Stimulated activated CD4-positive, alpha-beta T cell treated with anti-CD3 and anti-CD28 coated beads, Interleukin-12 subunit alpha, Interleukin-12 subunit beta, amount 100 ng/mL, for 24 hours (primary cell): ENCODE data around the gene MRGPRE.
"Not testable (repeated sequence)": the region's sequence is repeated elsewhere in the genome, so short reads cannot be mapped to it uniquely, and the experiment has no call there.

Experiments used
- DNase-seq, 2 experiments: peaks; one replicate each; pipeline ENCODE4 v3.0.0-alpha.2; 2020; ENCODE audit warnings: low read depth in 2 of 2

The MRGPRE gene, protein sequence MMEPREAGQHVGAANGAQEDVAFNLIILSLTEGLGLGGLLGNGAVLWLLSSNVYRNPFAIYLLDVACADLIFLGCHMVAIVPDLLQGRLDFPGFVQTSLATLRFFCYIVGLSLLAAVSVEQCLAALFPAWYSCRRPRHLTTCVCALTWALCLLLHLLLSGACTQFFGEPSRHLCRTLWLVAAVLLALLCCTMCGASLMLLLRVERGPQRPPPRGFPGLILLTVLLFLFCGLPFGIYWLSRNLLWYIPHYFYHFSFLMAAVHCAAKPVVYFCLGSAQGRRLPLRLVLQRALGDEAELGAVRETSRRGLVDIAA

DNA sequence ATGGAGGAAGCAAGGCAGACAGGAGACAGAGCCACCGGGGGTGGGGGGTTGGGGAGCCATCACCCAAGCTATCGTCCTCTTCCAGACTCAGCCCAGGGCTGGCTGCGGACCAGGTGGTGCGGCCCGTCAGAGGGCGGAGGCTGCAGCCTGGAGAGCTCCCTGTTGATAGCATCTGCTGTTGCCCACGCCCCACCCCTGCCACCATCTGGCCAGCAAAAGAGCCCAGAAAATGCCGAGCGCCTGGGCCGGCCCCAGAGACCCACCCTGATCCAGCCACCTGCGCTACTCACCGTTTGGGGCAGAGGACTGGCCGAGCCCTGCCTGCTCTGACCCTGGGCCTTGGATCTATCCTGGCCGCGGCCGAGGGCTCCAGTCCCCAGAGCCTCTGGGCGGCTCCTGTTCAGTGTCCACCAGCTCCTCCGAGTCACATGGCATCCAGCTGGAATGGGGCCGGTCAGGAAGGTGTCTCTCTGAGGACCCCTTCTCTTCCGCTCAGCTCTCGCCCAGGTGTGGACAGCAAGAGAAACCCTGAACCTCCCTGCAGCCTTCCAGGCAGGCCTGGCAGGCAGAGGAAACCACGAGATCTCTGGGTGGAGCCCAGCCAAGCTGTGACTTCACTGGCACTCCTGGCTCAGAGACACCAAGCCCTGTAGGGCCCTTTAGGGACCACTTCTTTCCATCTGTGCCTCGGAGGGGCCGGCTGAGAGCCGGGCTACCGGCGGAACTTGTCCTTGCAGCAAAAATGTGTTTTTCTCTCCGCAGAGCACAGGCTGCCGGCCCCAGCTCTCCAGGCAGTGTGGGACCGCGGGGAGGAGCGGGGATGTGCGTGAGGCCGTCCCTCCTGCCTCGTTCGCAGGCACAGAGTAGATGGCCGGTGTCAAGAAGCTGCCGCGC is at the start of gene MRGPRE:
TSS of gene MRGPRE (minus strand) at position 567 of the 894 bp plus-strand sequence. CDS start 3,618 bp downstream, outside the sequence.
- no peak for DNase-seq

DNA sequence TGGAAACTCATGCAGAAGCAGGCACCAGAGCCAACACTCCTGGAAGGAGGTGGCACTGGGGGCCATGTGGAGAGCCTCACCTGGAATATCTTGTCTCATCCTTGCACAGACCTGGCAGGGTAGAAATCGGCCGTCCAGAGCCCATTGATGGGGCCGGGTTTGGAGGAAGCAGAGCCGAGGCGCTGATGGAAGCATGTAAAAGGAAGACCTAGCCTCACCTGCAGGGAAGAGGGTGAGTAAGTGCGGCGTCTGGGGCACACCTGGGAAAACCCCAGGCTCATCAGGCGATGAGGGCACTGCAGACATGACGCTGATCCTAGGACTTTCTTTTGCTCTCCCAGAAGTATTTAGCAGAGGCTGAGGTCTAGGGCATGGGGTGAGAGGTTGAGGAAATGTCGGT is 48.9 kb upstream of the MRGPRE start:
- not testable (repeated sequence) for DNase-seq

DNA sequence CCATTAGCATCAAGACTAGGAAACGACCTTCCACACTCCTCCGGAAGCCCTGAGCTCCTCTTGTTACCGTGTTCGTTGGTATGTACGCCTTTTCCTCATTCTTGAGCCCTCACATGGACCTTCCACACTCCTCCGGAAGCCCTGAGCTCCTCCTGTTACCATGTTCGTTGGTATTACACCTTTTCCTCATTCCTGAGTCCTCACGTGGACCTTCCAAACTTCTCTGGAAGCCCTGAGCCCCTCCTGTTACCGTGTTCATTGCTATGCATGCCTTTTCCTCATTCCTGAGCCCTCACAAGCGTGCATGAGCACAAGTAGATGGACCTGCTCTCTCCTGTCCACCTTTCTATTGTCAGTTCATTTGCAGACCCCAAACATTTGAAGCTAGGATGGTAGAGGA is 48.4 kb upstream of the MRGPRE start:
- not testable (repeated sequence) for DNase-seq

DNA sequence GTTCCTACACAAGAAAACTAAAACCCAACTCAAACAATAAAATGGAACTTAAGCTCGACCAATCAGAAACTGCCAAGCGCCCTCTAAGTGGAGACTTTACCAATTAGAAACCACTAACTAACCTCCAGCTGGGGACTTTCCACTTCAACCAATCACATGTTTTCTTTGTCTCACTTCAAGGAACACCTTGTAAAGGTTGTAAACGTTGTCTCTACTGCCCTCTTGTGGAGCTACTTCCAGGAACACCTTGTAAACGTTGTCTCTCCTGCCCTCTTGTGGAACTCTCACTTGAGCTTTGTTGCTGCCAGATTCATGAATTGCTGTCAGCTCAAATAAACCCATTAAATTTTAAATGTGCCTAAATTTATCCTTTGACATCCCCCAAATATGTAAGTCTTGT is 46.7 kb upstream of the MRGPRE start:
- DNase-seq = not testable (repeated sequence)

DNA sequence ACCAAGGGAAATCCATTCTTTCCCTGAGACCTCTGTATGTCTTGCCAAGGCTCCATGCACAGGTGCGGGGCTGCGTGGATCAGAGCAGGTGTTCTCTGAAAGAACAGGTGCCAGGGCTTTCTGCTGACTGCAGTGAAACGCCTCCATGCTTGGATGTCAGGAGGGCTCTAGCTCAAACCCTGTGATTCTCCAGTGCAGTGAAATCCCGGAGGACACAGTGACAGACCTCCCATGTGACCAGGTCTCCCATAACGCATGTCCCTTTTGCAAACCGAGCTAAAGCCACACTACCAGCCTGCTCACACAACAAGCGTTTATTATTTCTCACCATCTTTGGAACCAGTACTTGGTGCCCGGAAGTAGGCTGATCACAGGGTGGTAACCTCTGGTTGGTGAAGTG is 41.4 kb upstream of the MRGPRE start:
- DNase-seq = not testable (repeated sequence)

DNA sequence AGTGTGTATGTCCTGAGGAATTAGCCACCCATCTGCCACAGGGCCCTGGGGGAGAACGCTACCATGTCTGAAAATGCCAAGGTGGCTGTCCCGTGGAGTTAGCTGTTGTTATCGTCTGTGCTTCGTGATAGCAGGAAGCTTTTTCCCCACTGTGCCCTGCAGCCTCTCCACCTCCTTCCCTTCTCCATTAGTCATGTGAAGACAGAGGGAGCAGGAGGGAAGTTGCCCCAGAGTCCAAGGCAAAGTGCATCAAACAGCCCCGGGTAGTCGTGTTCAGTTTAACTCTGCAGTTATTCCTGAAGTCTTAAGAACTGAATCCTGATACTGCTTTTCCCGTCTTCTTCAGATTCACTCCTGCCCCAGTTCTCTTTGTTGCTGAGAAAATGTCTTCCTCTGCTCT is 30.3 kb upstream of the MRGPRE start:
- DNase-seq = not testable (repeated sequence)

DNA sequence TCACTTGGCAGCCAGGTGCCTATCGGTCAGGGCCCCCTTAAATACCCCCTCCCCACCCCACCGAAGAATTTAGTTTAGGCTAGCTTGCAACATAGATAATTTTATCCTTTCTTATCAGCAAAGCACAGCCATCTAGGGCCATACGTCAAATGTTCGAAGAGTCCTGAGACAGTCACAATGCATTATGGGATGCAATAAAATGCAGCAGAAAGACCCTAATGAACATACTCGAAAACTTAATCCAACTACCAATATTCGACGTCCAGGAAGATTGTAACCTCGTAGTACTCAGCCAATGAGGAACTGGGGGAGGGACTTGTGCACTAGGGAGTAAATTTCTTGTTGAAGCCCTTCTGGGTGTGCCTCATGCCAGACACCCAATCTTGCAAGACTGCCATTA is 29.6 kb upstream of the MRGPRE start:
- not testable (repeated sequence) for DNase-seq

DNA sequence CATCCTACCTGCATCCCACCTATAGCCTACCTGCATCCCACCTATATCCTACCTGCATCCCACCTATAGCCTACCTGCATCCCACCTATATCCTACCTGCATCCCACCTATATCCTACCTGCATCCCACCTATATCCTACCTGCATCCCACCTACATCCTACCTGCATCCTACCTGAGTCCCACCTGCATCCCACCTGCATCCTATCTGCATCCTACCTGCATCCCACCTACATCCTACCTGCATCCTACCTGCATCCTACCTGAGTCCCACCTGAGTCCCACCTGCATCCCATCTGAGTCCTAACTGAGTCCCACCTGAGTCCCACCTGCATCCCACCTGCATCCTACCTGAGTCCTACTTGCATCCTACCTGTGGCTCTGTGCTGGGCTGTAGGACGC is 25.3 kb upstream of the MRGPRE start:
- DNase-seq = not testable (repeated sequence)

DNA sequence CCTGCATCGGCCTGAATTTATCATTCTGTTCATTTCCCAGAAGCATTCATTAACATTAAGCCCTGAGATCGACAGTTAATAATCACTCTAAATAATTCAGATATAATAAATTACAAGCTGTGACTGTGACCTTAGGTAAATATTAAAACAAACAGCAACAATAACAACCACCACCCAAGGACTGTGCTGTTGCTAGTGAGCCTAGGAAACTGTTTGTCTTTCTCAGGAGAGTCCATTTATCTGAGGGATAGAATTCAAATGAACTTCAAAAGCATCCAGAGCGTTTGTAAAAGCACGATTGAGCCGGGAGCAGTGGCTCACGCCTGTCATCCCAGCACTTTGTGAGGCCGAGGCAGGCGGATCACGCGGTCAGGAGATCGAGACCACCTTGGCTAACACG is 23.0 kb upstream of the MRGPRE start:
- DNase-seq = not testable (repeated sequence)

DNA sequence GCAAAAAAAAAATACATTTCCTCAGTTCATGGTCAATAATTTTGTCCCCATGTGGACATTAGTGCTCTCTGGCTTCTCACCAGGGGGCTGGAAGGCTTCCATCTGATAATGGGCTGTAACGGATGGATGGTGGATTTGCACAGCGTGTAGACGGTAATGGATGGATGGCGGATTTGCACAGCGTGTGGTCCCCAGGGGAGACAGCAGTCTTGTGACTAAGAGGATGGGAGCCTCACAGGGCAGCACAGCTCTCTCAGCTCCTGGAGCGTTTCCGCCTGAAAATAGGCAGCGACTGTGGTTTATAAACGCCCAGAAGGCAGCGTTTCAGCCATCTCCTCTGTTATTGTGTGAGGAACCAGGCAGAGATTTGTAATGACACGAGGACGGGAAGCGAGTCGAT is 22.6 kb upstream of the MRGPRE start:
- DNase-seq = not testable (repeated sequence)

DNA sequence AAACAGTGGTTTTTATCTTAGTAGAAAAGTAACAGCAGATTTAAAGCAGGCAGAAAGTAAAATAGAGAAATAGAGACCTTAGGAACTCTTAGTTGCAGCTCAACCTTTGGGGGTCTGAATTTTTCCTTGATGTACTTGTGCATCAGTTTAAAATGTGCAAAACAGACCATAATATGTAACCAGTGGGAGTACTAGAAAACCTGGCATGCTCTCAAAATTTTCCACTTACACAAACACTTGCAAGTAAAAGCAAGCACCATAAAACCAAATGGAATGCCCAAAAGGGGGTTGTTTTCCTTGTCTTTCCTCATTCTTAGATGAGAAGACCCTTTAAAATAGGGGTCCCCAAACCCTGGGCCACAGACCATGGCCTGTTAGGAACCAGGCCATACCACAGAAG is 12.9 kb upstream of the MRGPRE start:
- DNase-seq = no peak

DNA sequence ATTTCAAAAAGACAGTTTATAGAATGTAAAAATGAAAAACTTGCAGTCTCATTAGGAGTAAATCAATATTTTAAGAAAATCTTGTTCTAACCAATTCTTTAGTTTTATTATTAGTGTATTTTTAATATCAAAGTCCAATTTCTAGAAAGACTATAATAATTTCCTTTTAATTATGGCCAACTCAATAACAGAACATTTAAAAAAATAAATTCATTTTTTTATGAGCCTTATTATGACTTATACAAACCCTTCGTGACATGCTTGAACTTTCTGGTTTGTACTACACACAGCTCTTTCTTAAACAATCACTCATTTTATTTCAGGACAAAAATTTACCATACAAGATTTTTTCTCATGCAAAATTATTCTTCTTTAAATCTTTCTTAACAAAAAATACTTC is 11.7 kb upstream of the MRGPRE start:
- no peak for DNase-seq

DNA sequence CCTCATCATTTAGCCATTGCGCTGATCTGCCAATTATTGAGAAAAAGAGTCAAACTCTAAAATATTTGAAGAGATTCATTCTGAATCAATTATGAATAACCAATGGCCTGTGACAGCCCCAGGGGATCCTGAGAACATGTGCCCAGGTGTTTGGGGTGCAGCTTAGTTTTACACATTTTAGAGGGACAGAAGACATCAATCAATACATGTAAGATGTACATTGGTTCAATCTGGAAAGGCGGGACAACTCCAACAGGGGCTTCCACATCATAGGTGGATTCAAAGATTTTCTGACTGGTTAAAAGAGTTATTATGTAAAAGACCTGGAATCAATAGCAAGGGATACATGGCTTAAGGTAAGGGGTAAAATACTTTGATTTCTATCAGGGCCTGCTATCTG is 4.9 kb upstream of the MRGPRE start:
- DNase-seq = no peak

DNA sequence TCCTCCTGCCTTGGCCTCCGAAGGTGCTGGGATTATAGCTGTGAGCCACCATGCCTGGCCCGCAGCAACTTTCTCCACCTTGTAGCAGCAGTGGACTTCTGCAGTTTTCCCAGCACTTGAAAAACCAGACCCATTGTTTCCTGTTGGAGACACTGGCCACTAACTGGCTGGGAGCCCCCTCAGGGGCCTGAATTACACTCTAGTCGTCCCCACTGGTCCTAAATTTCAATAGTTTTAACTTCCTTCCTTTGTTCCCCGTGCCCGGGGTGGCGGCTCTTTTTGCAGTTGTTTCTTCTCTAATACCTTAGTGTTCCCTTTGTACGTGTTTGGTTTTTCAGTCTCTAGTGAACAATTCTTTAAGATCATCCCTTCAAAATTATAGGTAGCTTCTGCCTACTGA is 2.6 kb upstream of the MRGPRE start:
- no peak for DNase-seq

DNA sequence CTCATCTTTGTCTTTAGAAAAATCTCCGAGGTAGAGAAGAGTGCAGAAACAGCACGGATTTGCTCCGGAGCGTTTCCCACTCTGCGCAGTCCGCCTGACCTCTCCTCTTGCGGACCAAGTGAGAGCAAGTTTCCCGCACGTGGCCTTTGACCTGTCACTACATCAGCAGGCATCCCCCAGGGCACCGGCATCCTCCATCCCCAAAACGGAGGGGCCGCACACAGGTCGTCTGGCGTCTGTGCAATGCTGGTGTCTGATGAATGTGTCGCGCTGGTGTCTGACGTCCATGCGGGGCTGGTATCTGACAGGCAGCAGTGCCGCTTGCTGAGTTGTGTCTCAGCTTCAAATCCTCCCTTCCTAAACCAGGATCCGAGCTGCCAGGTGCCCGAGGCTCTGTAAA is 739 bp upstream of the MRGPRE start:
- no peak for DNase-seq

DNA sequence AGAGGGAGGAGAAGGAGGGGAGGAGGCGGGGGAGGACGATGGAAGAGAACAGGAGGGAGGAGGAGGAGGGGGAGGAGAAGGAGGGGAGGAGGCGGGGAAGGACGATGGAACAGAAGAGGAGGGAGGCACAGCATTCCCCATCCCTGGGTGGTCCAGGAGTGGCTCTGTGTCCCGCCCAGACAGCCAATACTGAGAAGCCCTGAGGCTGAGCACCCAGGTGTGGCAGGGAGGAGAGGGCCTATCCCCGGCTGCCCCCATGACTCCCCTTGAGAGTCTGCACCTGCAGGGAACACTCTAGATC is 717 bp downstream of the MRGPRE start:
- DNase-seq = no peak

DNA sequence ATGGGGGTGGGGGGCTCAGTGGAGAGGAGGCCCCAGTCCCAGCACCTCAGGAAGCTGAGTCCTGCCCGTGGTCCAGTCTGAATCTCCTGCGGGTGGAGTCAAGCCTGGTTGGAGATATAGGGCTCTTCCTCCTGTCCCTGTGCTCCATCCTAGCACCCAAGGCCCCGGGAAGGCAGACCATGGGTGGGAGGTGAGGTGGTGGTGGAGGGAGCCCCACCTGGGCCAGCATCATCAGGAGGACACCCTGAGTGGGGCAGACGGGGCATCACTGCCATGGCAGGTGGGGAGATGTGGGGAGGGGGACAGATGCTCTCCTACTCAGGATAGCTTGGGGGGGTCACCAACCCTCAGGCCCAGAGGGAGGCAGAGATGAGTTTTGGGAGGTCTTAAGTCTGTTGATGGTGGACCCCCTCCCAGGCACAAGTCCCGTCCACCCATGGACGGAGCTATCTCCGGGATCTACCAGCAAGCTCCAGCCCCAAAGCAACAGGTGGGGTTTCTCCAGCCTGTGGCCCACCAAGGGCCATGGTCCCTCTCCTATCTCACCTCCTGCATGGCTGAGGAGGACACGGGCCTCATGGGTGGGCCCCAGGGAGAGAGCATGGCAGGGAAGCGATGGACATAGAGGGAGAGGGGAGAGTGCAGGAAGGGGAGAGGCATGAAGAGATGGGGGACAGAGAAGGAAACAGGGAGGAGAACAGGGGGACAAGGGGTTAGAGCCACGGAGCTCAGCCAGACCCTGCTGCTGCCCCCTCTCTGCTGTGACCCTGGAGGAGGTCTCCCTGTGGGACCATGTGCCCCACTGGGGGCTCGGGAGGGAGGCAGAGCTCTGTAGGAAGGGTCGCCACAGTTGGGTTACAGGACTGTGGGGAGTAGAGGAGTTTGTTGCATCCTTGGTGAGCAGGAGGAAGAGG is 1.3 kb downstream of the MRGPRE start:
- no peak for DNase-seq

DNA sequence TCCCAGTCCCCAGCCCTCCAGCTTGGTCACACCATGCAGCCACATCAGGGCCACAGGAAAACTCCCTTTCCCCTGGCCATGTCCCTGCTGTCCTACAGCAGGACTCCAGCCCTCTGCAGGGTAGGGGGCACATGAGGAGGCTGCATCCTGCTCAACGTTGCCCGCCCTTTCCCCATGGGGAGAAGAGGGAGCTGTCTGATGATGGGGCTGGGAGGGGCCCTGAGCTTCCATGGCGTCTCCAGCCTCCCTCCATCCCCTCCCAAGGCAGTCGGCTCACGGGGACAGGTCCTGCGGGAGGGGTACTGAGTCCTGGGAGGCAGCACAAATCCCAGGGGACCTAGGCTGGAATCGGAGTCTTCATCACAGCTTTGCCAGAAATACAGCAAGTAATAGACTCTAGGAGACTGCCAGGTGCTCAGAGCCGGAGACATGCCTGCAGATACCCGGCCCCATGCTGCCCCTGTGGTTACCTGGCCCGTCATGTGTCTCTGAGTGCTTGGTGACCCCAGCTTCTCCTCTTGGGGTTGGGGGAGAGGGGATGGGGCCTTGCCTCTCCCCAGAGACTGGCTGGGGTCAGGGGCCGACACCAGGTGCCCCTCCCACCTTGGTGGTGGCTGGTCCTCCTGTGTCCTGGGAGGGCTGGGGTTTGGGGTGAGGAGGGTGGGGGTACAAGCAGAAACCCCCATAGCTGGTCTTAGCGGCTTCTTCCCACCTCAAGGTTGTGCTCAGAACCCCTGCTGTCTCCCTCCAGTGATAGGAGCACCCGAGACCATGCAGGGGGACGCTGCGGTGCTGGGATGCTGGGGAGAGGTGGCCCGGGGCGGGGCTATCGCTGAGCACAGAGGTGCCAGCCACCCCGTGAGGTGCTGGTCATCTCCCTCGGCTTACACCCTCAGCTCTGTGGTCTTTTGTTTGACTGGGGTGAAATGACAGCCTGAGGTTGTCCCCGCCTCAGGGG is 2.3 kb downstream of the MRGPRE start:
- no peak for DNase-seq

DNA sequence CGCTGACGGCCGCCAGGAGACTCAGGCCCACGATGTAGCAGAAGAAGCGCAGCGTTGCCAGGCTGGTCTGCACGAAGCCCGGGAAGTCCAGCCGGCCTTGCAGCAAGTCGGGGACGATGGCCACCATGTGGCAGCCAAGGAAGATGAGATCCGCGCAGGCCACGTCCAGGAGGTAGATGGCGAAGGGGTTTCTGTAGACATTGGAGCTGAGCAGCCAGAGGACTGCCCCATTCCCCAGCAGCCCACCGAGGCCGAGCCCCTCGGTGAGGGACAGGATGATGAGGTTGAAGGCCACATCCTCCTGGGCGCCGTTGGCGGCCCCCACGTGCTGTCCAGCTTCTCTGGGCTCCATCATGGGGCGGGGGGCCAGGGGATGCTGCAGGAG is 3.8 kb downstream of the MRGPRE start:
- no peak for DNase-seq

DNA sequence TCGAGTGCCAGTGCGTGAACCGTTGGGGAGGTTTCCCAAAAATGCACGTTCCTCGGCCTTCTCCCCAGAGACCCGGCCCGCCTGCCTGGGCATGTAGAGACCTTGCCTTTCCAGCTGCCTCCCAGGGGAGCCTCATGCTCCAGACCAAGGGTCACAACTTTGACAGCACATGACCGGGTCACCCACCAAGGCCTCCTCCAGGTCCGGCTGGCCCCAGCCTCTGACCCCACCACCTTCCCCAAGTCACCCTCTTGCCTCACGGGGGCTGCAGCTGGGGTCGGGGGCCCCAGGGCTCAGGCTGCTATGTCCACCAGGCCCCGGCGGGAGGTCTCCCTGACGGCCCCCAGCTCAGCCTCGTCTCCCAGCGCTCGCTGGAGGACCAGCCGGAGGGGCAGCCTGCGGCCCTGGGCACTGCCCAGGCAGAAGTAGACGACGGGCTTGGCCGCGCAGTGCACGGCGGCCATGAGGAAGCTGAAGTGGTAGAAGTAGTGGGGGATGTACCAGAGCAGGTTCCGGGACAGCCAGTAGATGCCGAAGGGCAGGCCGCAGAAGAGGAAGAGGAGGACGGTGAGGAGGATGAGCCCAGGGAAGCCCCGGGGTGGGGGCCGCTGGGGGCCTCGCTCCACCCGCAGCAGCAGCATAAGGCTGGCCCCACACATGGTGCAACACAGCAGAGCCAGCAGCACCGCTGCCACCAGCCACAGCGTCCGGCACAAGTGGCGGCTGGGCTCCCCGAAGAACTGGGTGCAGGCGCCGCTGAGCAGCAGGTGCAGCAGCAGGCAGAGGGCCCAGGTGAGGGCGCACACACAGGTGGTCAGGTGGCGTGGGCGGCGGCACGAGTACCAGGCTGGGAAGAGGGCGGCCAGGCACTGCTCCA is 4.4 kb downstream of the MRGPRE start:
- no peak for DNase-seq
